Measurements from ENCODE around the gene HOXC11.

GRCh38 chr12:53978477-53979356 lies 5.8 kb downstream of the HOXC11 start:
- TF ChIP-seq POLR2A (IDR thresholded peaks at IDR 0.05; ENCODE audit: low read depth, low read length) (no peak), POLR2AphosphoS5 (IDR thresholded peaks at IDR 0.05; ENCODE audit: low read depth, low read length) (no peak), TAF1 (IDR thresholded peaks at IDR 0.05; ENCODE audit: low read depth, low read length) (no peak), SPI1 (IDR thresholded peaks at IDR 0.05; ENCODE audit: low read depth, low read length) (no peak), PAX5 (IDR thresholded peaks at IDR 0.05; ENCODE audit: insufficient read depth, low read length, severe bottlenecking) (no peak), POU2F2 (IDR thresholded peaks at IDR 0.05; ENCODE audit: low read depth, low read length) (no peak)
